GM06990 (cell line): ENCODE measurements around the gene CCL7.

Experiments used
- DNase-seq: peaks from one replicate; pipeline ENCODE4 v3.0.0-alpha.2; 2011; ENCODE audit not compliant: insufficient read length; ENCODE audit errors: extremely low read depth
- H3K27me3 ChIP-seq: replicated peaks from 2 replicates; pipeline ENCODE4 v1.6.0; 2011; ENCODE audit warnings: low read length; ENCODE audit not compliant: control insufficient read depth, insufficient read depth
- H3K36me3 ChIP-seq: 2 replicates; pipeline ENCODE4 v1.5.1; 2011; ENCODE audit warnings: low read length; ENCODE audit not compliant: control insufficient read depth, insufficient read depth
- H3K4me3 ChIP-seq: replicated peaks from 2 replicates; pipeline ENCODE4 v1.5.1; 2011; ENCODE audit warnings: low read depth, mild to moderate bottlenecking, control low read depth, low read length
- TF ChIP-seq, protein P1 (sequence below): IDR thresholded peaks from 2 replicates; pipeline ENCODE4 v1.5.1; 2011; ENCODE audit warnings: low read length, control low read depth, mild to moderate bottlenecking, inconsistent platforms; ENCODE audit not compliant: insufficient read depth, poor library complexity, severe bottlenecking

The CCL7 gene

DNA sequence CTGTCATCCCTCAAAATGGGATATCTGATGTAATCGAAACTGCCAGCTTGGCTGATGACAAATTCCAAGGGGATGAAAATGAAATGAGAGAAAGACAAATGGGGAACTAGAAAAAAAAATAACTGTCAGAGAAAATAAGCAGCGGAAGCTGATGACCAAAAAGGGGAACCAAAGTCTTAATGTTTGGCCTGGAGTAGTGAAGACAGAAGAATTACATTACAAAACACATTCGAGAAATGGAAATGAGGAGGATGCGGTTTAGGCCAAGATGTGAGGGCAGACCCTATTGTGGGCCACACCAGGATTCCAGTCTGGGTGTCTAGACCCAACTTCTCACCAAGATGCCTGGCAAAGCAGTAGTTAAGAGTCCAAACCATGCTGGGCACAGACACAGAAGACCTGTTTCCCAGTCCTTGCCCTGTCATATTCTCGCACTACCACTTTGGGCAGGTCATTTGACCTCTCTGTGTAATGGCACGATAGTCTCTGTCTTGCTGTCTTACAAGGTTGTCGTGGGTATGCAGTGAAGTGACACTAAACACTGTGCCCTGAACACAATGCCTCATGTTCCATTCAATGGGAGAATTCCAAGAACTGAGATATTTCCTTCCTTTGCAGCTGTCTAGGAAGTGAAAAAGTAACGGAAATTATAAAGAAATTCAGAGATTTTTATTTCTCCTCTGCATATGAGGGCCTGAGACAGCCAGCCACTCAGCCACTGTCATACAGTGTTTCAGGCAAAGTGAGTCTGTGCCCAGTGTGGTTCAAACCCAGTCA lies 27.2 kb upstream of the CCL7 start:
- peak; percentile 57 for DNase-seq
- Histone ChIP-seq H3K27me3 (0 out of 2 replicates have a peak, but pooled peaks cover 2% of the 10 kb centered on the region), H3K36me3 (no peaks in the 10 kb centered on the region), H3K4me3 (no peak overlapping the region)
- TF ChIP-seq, protein P1, sequence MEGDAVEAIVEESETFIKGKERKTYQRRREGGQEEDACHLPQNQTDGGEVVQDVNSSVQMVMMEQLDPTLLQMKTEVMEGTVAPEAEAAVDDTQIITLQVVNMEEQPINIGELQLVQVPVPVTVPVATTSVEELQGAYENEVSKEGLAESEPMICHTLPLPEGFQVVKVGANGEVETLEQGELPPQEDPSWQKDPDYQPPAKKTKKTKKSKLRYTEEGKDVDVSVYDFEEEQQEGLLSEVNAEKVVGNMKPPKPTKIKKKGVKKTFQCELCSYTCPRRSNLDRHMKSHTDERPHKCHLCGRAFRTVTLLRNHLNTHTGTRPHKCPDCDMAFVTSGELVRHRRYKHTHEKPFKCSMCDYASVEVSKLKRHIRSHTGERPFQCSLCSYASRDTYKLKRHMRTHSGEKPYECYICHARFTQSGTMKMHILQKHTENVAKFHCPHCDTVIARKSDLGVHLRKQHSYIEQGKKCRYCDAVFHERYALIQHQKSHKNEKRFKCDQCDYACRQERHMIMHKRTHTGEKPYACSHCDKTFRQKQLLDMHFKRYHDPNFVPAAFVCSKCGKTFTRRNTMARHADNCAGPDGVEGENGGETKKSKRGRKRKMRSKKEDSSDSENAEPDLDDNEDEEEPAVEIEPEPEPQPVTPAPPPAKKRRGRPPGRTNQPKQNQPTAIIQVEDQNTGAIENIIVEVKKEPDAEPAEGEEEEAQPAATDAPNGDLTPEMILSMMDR: no peak

DNA sequence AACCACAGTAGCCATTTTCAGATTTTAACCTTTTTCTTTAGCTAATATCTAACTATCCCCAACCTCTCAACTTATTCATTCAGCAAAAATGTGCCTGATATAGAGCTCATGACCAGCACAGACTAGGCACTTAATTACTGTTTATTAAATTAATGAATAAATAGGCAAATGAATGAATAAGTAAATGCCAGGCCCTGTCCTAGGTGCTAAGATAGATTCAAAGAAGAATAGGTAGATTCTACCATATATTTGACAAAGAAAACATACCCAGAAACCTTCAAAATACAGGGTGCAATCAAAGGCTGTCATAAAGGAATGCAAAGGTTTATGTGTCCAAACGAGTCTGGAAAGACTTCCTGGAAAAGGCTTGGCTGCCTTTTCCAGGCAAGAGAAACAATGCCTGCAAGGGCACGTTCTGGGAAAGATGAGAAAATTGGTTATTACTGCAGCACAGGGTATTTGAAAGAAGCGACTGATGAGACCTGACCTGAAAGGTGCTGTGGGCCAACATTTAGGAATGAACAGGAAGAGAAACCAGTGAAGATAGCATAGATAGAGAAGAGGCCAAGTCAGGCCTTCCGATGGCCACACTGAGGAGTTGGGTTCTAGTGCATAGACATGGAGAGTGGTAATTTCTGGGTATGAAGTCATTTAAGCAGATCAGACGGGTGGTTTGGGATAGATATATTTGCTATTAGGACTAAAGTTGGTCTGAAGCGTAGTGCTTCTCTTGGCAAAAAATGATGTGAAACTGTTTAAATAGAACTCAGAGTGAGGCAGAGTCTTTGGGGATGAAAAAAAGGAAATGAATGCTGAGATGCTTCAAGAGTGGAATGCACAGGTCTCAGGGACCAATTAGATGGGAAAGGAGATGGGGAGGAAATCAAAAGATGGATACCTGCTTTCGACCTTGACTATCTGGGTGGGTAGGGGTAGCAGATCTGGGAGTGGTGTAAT lies 26.4 kb upstream of the CCL7 start:
- H3K4me3 ChIP-seq: no peak overlapping the region
- DNase-seq: no peak
- TF ChIP-seq, protein P1: no peak
- no peaks in the 10 kb centered on the region for H3K36me3 ChIP-seq
- 0 out of 2 replicates have a peak, but pooled peaks cover 2% of the 10 kb centered on the region for H3K27me3 ChIP-seq

DNA sequence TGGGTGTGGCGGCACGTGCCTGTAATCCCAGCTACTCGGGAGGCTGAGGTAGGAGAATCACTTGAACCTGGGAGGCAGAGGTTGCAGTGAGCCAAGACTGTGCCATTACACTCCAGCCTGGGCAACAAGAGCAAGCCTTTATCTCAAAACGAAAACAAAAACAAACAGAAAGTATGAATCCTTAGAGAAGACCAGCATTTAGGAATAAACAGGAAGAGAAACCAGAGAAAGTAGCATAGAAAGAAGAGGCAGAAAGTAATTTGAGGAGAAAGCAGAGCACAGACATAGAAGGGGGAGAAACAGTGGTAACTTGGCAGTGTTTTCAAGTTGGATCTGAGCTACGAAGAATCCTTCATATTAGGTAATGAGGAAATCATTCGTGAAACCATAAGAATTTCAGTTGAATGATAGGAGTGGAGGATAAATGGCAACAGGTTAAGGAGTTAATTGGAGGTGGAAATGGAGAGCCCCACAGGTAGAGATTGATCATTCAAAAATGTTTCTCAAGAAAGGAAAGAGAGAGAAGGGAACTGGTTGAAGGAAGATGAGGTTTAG lies 24.6 kb upstream of the CCL7 start:
- 0 out of 2 replicates have a peak, but pooled peaks cover 2% of the 10 kb centered on the region for H3K27me3 ChIP-seq
- no peak for DNase-seq
- no peaks in the 10 kb centered on the region for H3K36me3 ChIP-seq
- TF ChIP-seq, protein P1: no peak
- no peak overlapping the region for H3K4me3 ChIP-seq

DNA sequence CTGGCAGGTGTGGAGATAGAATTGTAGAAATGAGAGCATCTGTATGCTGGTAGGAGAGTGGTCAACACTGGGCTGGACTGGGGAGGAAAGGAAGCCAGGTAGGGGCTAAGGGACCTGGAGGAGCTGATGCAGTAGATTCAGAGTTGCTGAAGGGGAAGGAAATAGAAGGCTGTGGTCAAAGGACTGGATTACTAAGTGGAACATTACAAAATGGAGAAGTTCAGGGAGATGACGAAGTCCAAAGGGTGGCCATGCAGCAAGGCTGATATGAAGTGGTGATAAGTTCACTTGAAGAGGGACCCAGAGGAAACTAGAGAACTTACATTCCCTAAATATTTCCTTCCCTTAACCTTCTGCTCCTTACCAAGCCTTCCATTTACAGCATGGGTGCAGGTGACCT lies 23.6 kb upstream of the CCL7 start:
- Histone ChIP-seq H3K36me3 (no peaks in the 10 kb centered on the region), H3K27me3 (0 out of 2 replicates have a peak, but pooled peaks cover 2% of the 10 kb centered on the region), H3K4me3 (no peak overlapping the region)
- no peak for DNase-seq
- TF ChIP-seq, protein P1: no peak

DNA sequence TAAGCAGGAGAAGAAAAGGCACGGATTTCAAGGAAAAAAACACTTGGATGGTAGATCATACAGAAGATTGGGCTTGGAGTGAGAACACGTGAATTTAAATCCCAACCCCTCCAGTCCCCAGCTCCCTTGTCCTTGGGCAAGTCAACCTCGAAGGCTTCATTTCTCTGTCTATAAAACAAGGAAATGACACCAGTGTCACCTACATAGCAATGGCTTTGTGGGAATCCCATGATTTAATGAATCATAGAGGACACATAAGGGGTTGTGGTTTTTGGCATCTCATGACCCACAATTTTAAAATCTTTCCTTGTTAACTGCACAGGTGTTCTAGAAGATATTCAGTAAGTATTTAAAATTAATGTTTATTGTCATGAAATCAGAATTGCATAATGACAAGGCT lies 23.1 kb upstream of the CCL7 start:
- no peak overlapping the region for H3K4me3 ChIP-seq
- H3K36me3 ChIP-seq: no peaks in the 10 kb centered on the region
- 0 out of 2 replicates have a peak, but pooled peaks cover 2% of the 10 kb centered on the region for H3K27me3 ChIP-seq
- TF ChIP-seq, protein P1: no peak
- DNase-seq: no peak
